ENCODE results near the gene BAMBI. TPM values are rescaled to one million over a fixed set of nuclear protein-coding genes. Genes with fewer than 3 reads are reported as not detected.

The BAMBI gene
- polyA plus RNA-seq, 2 of the 4 experiments (the other 2 are of a cell fraction), result 25.6 to 40.5 TPM

- DNase-seq (ENCODE audit: low read depth in 1 of 2, low spot score in 1 of 2), result no peak
- peak overlapping the region; percentile 66 to 86; a peak in 5 of 6 replicates for H3K27ac ChIP-seq
- CTCF ChIA-PET, result interaction anchor here (0.6 to 1.3 kb wide), 4 partner anchors 10 to 618 kb away, joined by 3 to 6 read pairs (median 4); no protein-coding TSS in a partner anchor
- FAIRE-seq, result no peak
- WGBS (ENCODE audit: missing lambda C conversion rate), result 82% methylated on average over 11 of the region's 11 CpGs
- H3K4me1 ChIP-seq, result peaks cover 30% of the 10 kb centered on the region
- POLR2A ChIA-PET, result interaction anchor here (0.8 kb wide), 1 partner anchor 44 kb away, joined by 3 read pairs; the partner anchor contains the start of gene BAMBI
- no peak for TF ChIP-seq MAZ (IDR thresholded peaks at IDR 0.05; ENCODE audit: borderline replicate concordance, low read depth, low read length)
- TF ChIP-seq RARB (CRISPR knock-in tag; IDR thresholded peaks at IDR 0.05), result no peak
- TF ChIP-seq FOXS1 (CRISPR knock-in tag; IDR thresholded peaks at IDR 0.05), result no peak
- TF ChIP-seq HOXB5 (CRISPR knock-in tag; IDR thresholded peaks at IDR 0.05), result no peak
- no peak for TF ChIP-seq CTCF (IDR thresholded peaks at IDR 0.05)
- TF ChIP-seq POLR2A (IDR thresholded peaks at IDR 0.05; ENCODE audit: low read length), result no peak
- TF ChIP-seq PBX3 (IDR thresholded peaks at IDR 0.05), result no peak
- peak overlapping the region; percentile 40 for H3K4me3 ChIP-seq
- H3K9me3 ChIP-seq, result no peaks in the 10 kb centered on the region
- ATAC-seq, result peak in 1 of 2 experiments; percentile 29; a peak in 3 of 6 replicates
- peak overlapping the region; percentile 78 for H3K4me2 ChIP-seq
Measured at GRCh38 chr10:28721318-28721951, 44.1 kb downstream of the BAMBI start.

- Histone ChIP-seq H3K4me1 (peaks cover 30% of the 10 kb centered on the region), H3K4me3 (peak overlapping the region; percentile 40), H3K27ac (peak overlapping the region; percentile 66 to 86), H3K9me3 (no peaks in the 10 kb centered on the region), H3K4me2 (peak overlapping the region; percentile 78)
- FAIRE-seq (no peak), ATAC-seq (peak; percentile 85 to 87), DNase-seq (ENCODE audit: low read depth in 1 of 2, low spot score in 1 of 2) (peak; percentile 21 to 31)
- 18% methylated on average over 36 of the region's 46 CpGs for WGBS (ENCODE audit: missing lambda C conversion rate)
- TF ChIP-seq HOXA7 (CRISPR knock-in tag; IDR thresholded peaks at IDR 0.05) (no peak), SMC3 (IDR thresholded peaks at IDR 0.05) (peak; percentile 11; the same call in 1 of the 3 replicates), MYC (IDR thresholded peaks at IDR 0.05; ENCODE audit: borderline replicate concordance, low read length) (no peak), RAD21 (conservative IDR thresholded peaks at IDR 0.05 in 1 of 2, IDR thresholded peaks at IDR 0.05 in 1 of 2) (0 out of 5 replicates have a peak, but pooled peaks of 1 of the 2 experiments have one; percentile 20), MAX (IDR thresholded peaks at IDR 0.05) (peak; percentile 58), NPAS2 (CRISPR knock-in tag; IDR thresholded peaks at IDR 0.05; ENCODE audit: borderline replicate concordance) (no peak), MAFK (IDR thresholded peaks at IDR 0.05; ENCODE audit: partially characterized antibody) (peak; percentile 83)
- CTCF ChIA-PET, result interaction anchor here (0.6 to 1.3 kb wide), 5 partner anchors 10 to 618 kb away, joined by 3 to 6 read pairs (median 3); no protein-coding TSS in a partner anchor
- POLR2A ChIA-PET, result interaction anchor here (0.8 kb wide), 1 partner anchor 45 kb away, joined by 3 read pairs; the partner anchor contains the start of gene BAMBI
Measured at GRCh38 chr10:28722065-28722803, 44.9 kb downstream of the BAMBI start.

DNA sequence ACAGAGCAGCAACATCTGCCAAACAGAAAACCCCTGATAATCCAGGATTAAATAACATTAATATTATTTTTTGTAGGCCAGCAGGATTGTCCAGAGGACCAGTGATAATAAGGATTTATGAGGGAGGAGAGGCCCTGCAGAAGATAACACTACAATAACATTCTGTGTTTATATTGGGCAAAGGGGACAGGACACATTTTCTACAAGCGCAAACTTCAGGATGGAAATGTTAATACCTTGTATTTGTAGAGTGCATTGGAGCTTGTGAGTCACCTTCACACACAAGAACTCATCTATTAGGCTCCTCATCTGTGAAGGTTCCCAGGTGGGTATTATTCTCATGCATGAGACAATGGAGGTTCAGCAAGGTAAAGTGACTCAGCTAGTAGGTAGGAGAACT is 51.0 kb downstream of the BAMBI start:
- 0 out of 3 replicates have a peak, but pooled peaks cover 5% of the 10 kb centered on the region for H3K4me1 ChIP-seq
- no peaks in the 10 kb centered on the region for H3K9me3 ChIP-seq
- CTCF ChIA-PET, result interaction anchor here (0.6 kb wide), 1 partner anchor 234 kb away, joined by 3 read pairs; no protein-coding TSS in a partner anchor
- H3K27ac ChIP-seq, result no peak overlapping the region
- no peak overlapping the region for H3K4me2 ChIP-seq
- WGBS (ENCODE audit: missing lambda C conversion rate), result 97% methylated on average over 1 of the region's 1 CpG
- FAIRE-seq (no peak), ATAC-seq (no peak), DNase-seq (ENCODE audit: low read depth in 1 of 2, low spot score in 1 of 2) (no peak)
- POLR2A ChIA-PET, result no interaction called here
- H3K4me3 ChIP-seq, result no peak overlapping the region
- TF ChIP-seq NR3C1 (IDR thresholded peaks at IDR 0.05), result no peak
- TF ChIP-seq ATOH8 (CRISPR knock-in tag; IDR thresholded peaks at IDR 0.05; ENCODE audit: low read depth), result no peak
- TF ChIP-seq PHF8 (IDR thresholded peaks at IDR 0.05; ENCODE audit: borderline replicate concordance, low read depth), result no peak
- TF ChIP-seq CTCF (IDR thresholded peaks at IDR 0.05), result no peak
- TF ChIP-seq MAZ (IDR thresholded peaks at IDR 0.05; ENCODE audit: borderline replicate concordance, low read depth, low read length), result no peak
- TF ChIP-seq SREBF2 (IDR thresholded peaks at IDR 0.05), result no peak
- no peak for TF ChIP-seq KDM5A (IDR thresholded peaks at IDR 0.05)
- TF ChIP-seq ZC3H11A (IDR thresholded peaks at IDR 0.05), result no peak

Measured in A549 (cell line).